Mesothelial cell of epicardium (in vitro differentiated cells): Measurements from ENCODE around the gene ZDHHC23. TPM values are rescaled to one million over a fixed set of nuclear protein-coding genes. Genes with fewer than 3 reads are reported as not detected.

Experiments used
- DNase-seq, 2 experiments: peaks; one replicate each; pipeline ENCODE4 v3.0.0; 2021; ENCODE audit warnings: low spot score in 2 of 2; ENCODE audit not compliant: unreplicated experiment in 2 of 2
- H3K27ac Mint-ChIP-seq: 2 replicates; pipeline ENCODE4 v1.8.0; 2021; ENCODE audit warnings: mixed read lengths
- H3K27me3 Mint-ChIP-seq: 2 replicates; pipeline ENCODE4 v1.8.0; 2021; ENCODE audit warnings: low read depth, mixed read lengths
- H3K36me3 Mint-ChIP-seq: 2 replicates; pipeline ENCODE4 v1.8.0; 2021; ENCODE audit warnings: mixed read lengths
- H3K4me1 Mint-ChIP-seq: 2 replicates; pipeline ENCODE4 v1.8.0; 2021; ENCODE audit warnings: mixed read lengths
- H3K4me3 Mint-ChIP-seq: 2 replicates; pipeline ENCODE4 v1.8.0; 2021; ENCODE audit warnings: mild to moderate bottlenecking, moderate library complexity, mixed read lengths
- H3K9me3 Mint-ChIP-seq: 2 replicates; pipeline ENCODE4 v1.8.0; 2021; ENCODE audit warnings: mixed read lengths
- total RNA-seq: library from RNA; stranded (reverse); gene quantifications from 3 replicates; pipeline ENCODE4 v1.2.1, GENCODE V29; 2021
- TF ChIP-seq, protein P1 (sequence below): fragments of 200-600 bp; sonication (generic); IDR thresholded peaks from one replicate; pipeline ENCODE4 v1.5.0; 2021; ENCODE audit warnings: antibody characterized with exemption; ENCODE audit not compliant: unreplicated experiment

ZDHHC23 gene
- total RNA-seq, 1 donor from 2014 or later, result 5.1 TPM

DNA sequence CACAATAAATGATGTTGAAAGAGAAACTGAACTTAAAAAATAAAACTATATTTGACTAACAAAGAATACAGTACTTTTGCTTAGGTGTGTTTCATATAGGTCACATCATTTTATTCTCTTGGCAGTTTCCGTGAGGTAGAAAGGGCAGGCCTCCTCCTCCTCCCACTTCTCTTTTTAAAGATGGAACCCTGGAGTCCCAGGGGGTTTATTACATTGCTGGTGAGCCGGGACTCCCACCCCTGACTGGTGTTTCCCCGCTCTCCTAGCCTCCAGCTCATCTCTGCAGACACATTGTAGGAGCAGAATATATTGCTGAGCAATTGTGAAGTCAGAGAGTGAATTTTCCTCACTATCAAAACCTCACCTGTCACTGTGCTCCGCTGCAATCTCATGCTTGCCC is 30.0 kb downstream of the ZDHHC23 start:
- H3K9me3 Mint-ChIP-seq, result peaks cover 17% of the 10 kb centered on the region
- TF ChIP-seq, protein P1, sequence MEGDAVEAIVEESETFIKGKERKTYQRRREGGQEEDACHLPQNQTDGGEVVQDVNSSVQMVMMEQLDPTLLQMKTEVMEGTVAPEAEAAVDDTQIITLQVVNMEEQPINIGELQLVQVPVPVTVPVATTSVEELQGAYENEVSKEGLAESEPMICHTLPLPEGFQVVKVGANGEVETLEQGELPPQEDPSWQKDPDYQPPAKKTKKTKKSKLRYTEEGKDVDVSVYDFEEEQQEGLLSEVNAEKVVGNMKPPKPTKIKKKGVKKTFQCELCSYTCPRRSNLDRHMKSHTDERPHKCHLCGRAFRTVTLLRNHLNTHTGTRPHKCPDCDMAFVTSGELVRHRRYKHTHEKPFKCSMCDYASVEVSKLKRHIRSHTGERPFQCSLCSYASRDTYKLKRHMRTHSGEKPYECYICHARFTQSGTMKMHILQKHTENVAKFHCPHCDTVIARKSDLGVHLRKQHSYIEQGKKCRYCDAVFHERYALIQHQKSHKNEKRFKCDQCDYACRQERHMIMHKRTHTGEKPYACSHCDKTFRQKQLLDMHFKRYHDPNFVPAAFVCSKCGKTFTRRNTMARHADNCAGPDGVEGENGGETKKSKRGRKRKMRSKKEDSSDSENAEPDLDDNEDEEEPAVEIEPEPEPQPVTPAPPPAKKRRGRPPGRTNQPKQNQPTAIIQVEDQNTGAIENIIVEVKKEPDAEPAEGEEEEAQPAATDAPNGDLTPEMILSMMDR, result no peak
- H3K4me3 Mint-ChIP-seq, result no peak overlapping the region

DNA sequence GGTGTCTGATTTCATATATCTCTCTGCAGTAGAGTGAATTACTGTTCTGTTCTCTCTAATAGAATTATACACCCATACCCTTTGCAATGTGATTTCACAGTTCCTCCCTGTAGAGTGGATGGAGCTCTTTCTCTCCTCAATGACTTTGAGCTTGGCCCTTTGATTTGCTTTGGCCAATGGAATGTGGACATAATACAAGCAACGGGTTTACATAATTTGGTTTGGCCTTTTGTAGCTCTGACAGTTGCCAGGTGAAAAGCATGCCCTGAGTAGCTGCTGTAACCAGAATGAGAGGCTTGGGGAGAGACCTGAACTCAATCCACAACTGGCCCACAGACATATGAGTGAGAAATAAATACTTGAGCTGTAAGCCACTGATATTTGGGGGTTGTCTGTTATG is 32.1 kb downstream of the ZDHHC23 start:
- H3K4me3 Mint-ChIP-seq, result no peak overlapping the region
- peaks cover 17% of the 10 kb centered on the region for H3K36me3 Mint-ChIP-seq
- no peak overlapping the region for H3K27ac Mint-ChIP-seq
- TF ChIP-seq, protein P1, result no peak
- no peak for DNase-seq
- no peaks in the 10 kb centered on the region for H3K4me1 Mint-ChIP-seq
- H3K27me3 Mint-ChIP-seq, result no peaks in the 10 kb centered on the region
- peaks cover under 1% of the 10 kb centered on the region for H3K9me3 Mint-ChIP-seq

More for the DNA sequence above, 30.0 kb downstream of the ZDHHC23 start:
- no peaks in the 10 kb centered on the region for H3K4me1 Mint-ChIP-seq
- H3K27me3 Mint-ChIP-seq, result no peaks in the 10 kb centered on the region
- peaks cover 32% of the 10 kb centered on the region for H3K36me3 Mint-ChIP-seq
- DNase-seq, result no peak
- no peak overlapping the region for H3K27ac Mint-ChIP-seq

DNA sequence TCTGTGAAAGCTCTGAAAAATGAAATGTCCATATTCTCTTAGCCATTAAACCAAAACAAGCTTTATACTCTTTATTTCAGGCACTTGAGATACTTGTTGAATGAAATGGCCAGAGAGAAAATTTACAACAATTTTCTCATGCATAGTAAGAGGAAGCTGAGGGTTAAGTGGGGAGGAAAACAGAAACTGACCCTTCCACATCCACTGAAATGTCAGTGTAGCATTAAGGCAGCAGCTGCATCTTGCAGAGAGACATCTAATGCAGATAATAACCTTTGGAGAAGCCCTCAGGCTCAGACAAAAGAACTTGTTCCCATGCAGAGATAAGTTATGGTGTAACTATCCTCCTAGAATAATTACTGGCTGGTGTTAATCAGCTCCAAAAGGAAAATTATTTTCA is 34.0 kb downstream of the ZDHHC23 start:
- H3K27ac Mint-ChIP-seq, result no peak overlapping the region
- peaks cover 10% of the 10 kb centered on the region for H3K9me3 Mint-ChIP-seq
- TF ChIP-seq, protein P1, result no peak
- H3K36me3 Mint-ChIP-seq, result peaks cover 24% of the 10 kb centered on the region
- no peaks in the 10 kb centered on the region for H3K4me1 Mint-ChIP-seq
- H3K27me3 Mint-ChIP-seq, result no peaks in the 10 kb centered on the region
- no peak for DNase-seq
- no peak overlapping the region for H3K4me3 Mint-ChIP-seq

DNA sequence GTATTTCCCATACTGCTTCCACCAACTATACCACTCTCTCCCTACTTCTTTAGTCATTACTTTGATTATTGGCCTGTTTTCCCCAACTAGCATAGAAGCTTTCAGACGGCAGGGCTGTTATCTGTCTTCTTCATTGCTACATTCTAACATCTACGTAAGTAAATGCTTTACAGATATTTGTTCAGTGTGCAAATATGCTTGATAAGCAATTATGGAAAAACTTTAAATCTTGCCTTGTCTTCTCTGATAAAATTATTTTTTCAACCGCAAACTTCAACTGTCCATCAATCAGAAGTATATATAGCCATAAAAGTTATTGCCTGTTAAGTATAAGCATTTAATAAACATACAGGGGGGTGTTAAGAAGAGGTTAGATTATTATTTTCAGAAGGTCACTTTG is 35.7 kb downstream of the ZDHHC23 start:
- DNase-seq, result no peak
- Mint-ChIP-seq H3K36me3 (peaks cover 26% of the 10 kb centered on the region), H3K27me3 (no peaks in the 10 kb centered on the region), H3K4me3 (no peak overlapping the region), H3K9me3 (peaks cover 17% of the 10 kb centered on the region), H3K27ac (no peak overlapping the region), H3K4me1 (no peaks in the 10 kb centered on the region)
- TF ChIP-seq, protein P1, result no peak

DNA sequence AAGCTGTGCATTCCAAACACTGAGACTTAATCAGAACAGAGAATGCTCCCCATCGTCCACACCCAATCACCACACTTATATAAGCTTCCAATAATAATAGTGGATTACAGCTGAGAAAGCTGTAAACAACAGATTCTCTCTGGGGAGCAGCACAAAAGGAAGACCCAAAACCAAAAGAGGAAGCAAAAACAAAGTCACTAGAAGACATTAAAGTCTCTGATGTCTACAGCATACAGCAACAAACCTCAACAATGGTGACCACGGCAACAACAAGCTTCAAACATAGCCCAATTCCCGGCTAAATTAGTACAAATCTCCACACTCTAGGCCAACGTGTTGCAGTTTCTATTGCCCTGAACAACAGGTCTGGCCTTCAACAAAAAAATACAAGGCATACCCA is 37.7 kb downstream of the ZDHHC23 start:
- Mint-ChIP-seq H3K27me3 (no peaks in the 10 kb centered on the region), H3K9me3 (peaks cover 17% of the 10 kb centered on the region), H3K36me3 (peaks cover 23% of the 10 kb centered on the region), H3K4me1 (no peaks in the 10 kb centered on the region), H3K4me3 (no peak overlapping the region), H3K27ac (no peak overlapping the region)
- DNase-seq, result no peak
- TF ChIP-seq, protein P1, result no peak

DNA sequence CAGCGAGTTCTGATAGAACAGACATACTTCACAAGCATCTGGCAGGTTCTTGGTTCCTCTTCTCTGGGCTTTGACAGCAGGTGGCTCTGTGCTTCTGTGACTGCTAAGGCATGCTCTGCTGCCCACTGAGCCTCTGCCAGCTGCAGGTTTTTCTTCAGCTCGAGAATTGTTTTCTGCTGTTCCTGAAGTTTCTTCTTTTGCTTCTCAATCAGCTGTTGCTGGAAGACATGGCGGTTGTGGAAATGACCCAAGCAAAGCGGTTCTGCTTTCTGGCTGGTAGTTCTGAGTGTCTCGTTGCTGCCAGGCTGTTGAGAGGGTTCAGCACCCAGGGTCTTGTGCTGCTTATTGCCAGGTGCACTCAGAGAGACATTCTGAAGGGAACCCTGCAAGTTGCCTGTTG is 57.7 kb downstream of the ZDHHC23 start:
- DNase-seq, result no peak
- no peaks in the 10 kb centered on the region for H3K27me3 Mint-ChIP-seq
- H3K9me3 Mint-ChIP-seq, result peaks cover 4% of the 10 kb centered on the region
- TF ChIP-seq, protein P1, result no peak
- H3K27ac Mint-ChIP-seq, result no peak overlapping the region
- no peak overlapping the region for H3K4me3 Mint-ChIP-seq
- no peaks in the 10 kb centered on the region for H3K4me1 Mint-ChIP-seq
- H3K36me3 Mint-ChIP-seq, result peaks cover 19% of the 10 kb centered on the region
